ENCODE measurements around the gene SLC22A12.
"Not testable (repeated sequence)": the region's sequence is repeated elsewhere in the genome, so short reads cannot be mapped to it uniquely, and the experiment has no call there.

Gene SLC22A12

GRCh38 chr11:64558869-64559268 is 32.2 kb upstream of the SLC22A12 start:
- H3K4me3 ChIP-seq (ENCODE audit: low read depth, low read length), result no peak overlapping the region
- no peak for TF ChIP-seq CTCF (IDR thresholded peaks at IDR 0.05; ENCODE audit: borderline replicate concordance, insufficient read depth, low read depth, low read length)

GRCh38 chr11:64559351-64560138 is 31.5 kb upstream of the SLC22A12 start:
- no peak overlapping the region for H3K4me3 ChIP-seq (ENCODE audit: low read depth, low read length)
- TF ChIP-seq CTCF (IDR thresholded peaks at IDR 0.05; ENCODE audit: borderline replicate concordance, insufficient read depth, low read depth, low read length), result no peak

- no peak overlapping the region for H3K4me3 ChIP-seq (ENCODE audit: low read depth, low read length)
- no peak for TF ChIP-seq CTCF (IDR thresholded peaks at IDR 0.05; ENCODE audit: borderline replicate concordance, insufficient read depth, low read depth, low read length)
These were observed 30.8 kb upstream of the SLC22A12 start for GRCh38 chr11:64560139-64560771.

- no peak overlapping the region for H3K4me3 ChIP-seq (ENCODE audit: low read depth, low read length)
- no peak for TF ChIP-seq CTCF (IDR thresholded peaks at IDR 0.05; ENCODE audit: borderline replicate concordance, insufficient read depth, low read depth, low read length)
These were observed 30.1 kb upstream of the SLC22A12 start for GRCh38 chr11:64560941-64561340.

- H3K4me3 ChIP-seq (ENCODE audit: low read depth, low read length), result not testable (repeated sequence)
These were observed 29.6 kb upstream of the SLC22A12 start for GRCh38 chr11:64561429-64561828.

- TF ChIP-seq CTCF (IDR thresholded peaks at IDR 0.05; ENCODE audit: borderline replicate concordance, insufficient read depth, low read depth, low read length), result no peak
- H3K4me3 ChIP-seq (ENCODE audit: low read depth, low read length), result no peak overlapping the region
These were observed 28.9 kb upstream of the SLC22A12 start for GRCh38 chr11:64561984-64562722.

GRCh38 chr11:64562723-64563351 is 28.2 kb upstream of the SLC22A12 start:
- TF ChIP-seq CTCF (IDR thresholded peaks at IDR 0.05; ENCODE audit: borderline replicate concordance, insufficient read depth, low read depth, low read length), result no peak
- no peak overlapping the region for H3K4me3 ChIP-seq (ENCODE audit: low read depth, low read length)
